Measurements from ENCODE around the gene AGBL3.

DNA sequence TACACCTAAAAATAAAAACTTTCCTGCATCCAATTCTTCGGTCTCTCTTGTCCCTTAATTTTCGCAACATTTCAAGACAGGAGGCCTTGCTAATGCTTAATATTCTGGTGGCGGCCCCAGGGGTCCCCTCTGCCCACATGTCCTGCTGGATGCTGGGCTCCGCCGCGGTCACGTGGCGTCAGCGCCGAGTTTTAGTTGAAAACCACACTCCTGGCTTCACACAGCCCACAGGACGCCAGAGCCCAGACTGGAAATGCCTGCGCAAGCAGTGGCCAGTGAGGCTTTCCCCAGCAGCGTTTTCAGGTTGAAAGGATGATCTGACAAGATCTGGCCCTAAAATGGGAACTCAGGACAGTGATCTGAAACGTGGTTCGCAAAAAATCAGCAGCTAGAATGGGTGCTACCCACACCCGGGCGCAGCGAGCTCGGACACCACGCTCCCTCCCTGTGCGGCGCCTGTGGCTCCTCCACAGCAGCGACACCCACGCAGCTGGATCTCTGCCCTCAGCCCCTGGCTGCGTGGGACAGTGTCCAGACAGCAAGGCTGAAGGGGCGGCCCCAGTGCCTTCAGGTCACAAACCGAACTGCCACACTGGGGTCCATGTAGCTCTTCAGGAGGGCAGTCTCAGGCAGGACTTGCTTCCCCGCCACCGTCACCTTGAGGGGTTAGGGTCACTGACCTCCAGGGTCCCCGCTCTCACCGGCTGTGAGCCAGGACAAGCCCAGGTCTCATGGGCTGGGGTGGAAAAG is 195.8 kb downstream of the AGBL3 start:
- TF ChIP-seq, protein P1, sequence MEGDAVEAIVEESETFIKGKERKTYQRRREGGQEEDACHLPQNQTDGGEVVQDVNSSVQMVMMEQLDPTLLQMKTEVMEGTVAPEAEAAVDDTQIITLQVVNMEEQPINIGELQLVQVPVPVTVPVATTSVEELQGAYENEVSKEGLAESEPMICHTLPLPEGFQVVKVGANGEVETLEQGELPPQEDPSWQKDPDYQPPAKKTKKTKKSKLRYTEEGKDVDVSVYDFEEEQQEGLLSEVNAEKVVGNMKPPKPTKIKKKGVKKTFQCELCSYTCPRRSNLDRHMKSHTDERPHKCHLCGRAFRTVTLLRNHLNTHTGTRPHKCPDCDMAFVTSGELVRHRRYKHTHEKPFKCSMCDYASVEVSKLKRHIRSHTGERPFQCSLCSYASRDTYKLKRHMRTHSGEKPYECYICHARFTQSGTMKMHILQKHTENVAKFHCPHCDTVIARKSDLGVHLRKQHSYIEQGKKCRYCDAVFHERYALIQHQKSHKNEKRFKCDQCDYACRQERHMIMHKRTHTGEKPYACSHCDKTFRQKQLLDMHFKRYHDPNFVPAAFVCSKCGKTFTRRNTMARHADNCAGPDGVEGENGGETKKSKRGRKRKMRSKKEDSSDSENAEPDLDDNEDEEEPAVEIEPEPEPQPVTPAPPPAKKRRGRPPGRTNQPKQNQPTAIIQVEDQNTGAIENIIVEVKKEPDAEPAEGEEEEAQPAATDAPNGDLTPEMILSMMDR (conservative IDR thresholded peaks at IDR 0.05 in 1 of 2, IDR thresholded peaks at IDR 0.05 in 1 of 2; ENCODE audit: extremely low read depth in 1 of 2, insufficient read depth in 1 of 2, low read depth in 1 of 2, low read length in 2 of 2): no peak
- no peak for TF ChIP-seq EZH2 (IDR thresholded peaks at IDR 0.05; ENCODE audit: borderline replicate concordance, low read length)
